Esophagus (tissue), 2 donors: ENCODE measurements around the gene XAB2. TPM values are rescaled to one million over a fixed set of nuclear protein-coding genes. Genes with fewer than 3 reads are reported as not detected.

Experiments
- H3K27ac ChIP-seq, 2 donors: one replicate each; pipeline ENCODE4 v1.5.1; 2013; ENCODE audit warnings: low read depth in 2 of 2, mild to moderate bottlenecking in 2 of 2, inconsistent platforms in 1 of 2, low read length in 1 of 2, moderate library complexity in 1 of 2
- H3K27me3 ChIP-seq, 2 donors: one replicate each; pipeline ENCODE4 v1.6.1; 2013; ENCODE audit warnings: low read length in 2 of 2, control low read depth in 1 of 2, mild to moderate bottlenecking in 1 of 2; ENCODE audit not compliant: insufficient read depth in 2 of 2, control insufficient read depth in 1 of 2
- H3K36me3 ChIP-seq, 2 donors: one replicate each; pipeline ENCODE4 v1.6.1; 2013; ENCODE audit warnings: low read length in 1 of 2; ENCODE audit not compliant: control insufficient read depth in 2 of 2, insufficient read depth in 2 of 2
- H3K4me1 ChIP-seq, 2 donors: one replicate each; pipeline ENCODE4 v1.6.1; 2013; ENCODE audit warnings: low read length in 1 of 2; ENCODE audit not compliant: control insufficient read depth in 2 of 2, insufficient read depth in 2 of 2
- H3K4me3 ChIP-seq, 2 donors: one replicate each; pipeline ENCODE4 v1.5.1; 2013; ENCODE audit warnings: low read length in 2 of 2, mild to moderate bottlenecking in 2 of 2, low read depth in 1 of 2, moderate library complexity in 1 of 2
- H3K9me3 ChIP-seq, 2 donors: one replicate each; pipeline ENCODE4 v1.6.1; 2013; ENCODE audit warnings: mild to moderate bottlenecking in 2 of 2, low read depth in 1 of 2, low read length in 1 of 2, moderate library complexity in 1 of 2; ENCODE audit not compliant: control insufficient read depth in 2 of 2, insufficient read depth in 1 of 2
- WGBS, 2 donors: extraction: QIAGEN DNeasy Blood & Tissue Kit; methylation state at CpG; one replicate each; pipeline ENCODE4 v1.1.7; 2013; 5-methylcytosine and 5-hydroxymethylcytosine counted together
- polyA plus RNA-seq, 2 donors: library from polyadenylated mRNA; stranded (reverse); fragments of 200-250 nt; gene quantifications; one replicate each; pipeline ENCODE4 v1.2.3, GENCODE V29; 2013
- donor health status: healthy with polysubstance abuse.
- donor health status: Bipolar disorder and iron deficiency.

Gene XAB2
- polyA plus RNA-seq, 2 donors, result 26.9 to 28.1 TPM

GRCh38 chr19:7636317-7636690 lies 7.0 kb upstream of the XAB2 start:
- 59 to 62% methylated on average over 16 of the region's 16 CpGs for WGBS, 2 donors
- H3K9me3 ChIP-seq, result no peaks in the 10 kb centered on the region
- H3K4me1 ChIP-seq, result peaks cover 0 to 13% of the 10 kb centered on the region in 2 donors
- H3K36me3 ChIP-seq, result peaks cover 0 to 24% of the 10 kb centered on the region in 2 donors
- peak overlapping the region in 1 of 2 donors; percentile 33 for H3K4me3 ChIP-seq
- H3K27me3 ChIP-seq, result no peaks in the 10 kb centered on the region
- H3K27ac ChIP-seq, result peak overlapping the region; percentile 38 to 51

- no peak overlapping the region for H3K4me3 ChIP-seq
- H3K36me3 ChIP-seq, result peaks cover 0 to 24% of the 10 kb centered on the region in 2 donors
- 48 to 49% methylated on average over 6 of the region's 6 CpGs for WGBS, 2 donors
Observed at GRCh38 chr19:7635670-7636069, 6.3 kb upstream of the XAB2 start.

GRCh38 chr19:7633698-7634097 lies 4.4 kb upstream of the XAB2 start, which contains the start of gene PCP2:
PCP2 (minus strand) TSS chr19:7633719; CDS start chr19:7633457, 262 bp downstream.
- Histone ChIP-seq H3K9me3 (no peaks in the 10 kb centered on the region), H3K36me3 (peaks cover 0 to 10% of the 10 kb centered on the region in 2 donors), H3K27me3 (no peaks in the 10 kb centered on the region), H3K4me3 (no peak within 1 kb of the TSS), H3K4me1 (peaks cover 3 to 12% of the 10 kb centered on the region in 2 donors), H3K27ac (no peak within 1 kb of the TSS)
- 13% methylated on average over 1 of the region's 2 CpGs; no CpG with 5 or more reads in 1 of the 2 donors for WGBS, 2 donors

More at GRCh38 chr19:7635670-7636069, 6.3 kb upstream of the XAB2 start:
- H3K4me1 ChIP-seq, result peaks cover under 1 to 15% of the 10 kb centered on the region in 2 donors
- H3K9me3 ChIP-seq, result no peaks in the 10 kb centered on the region
- no peaks in the 10 kb centered on the region for H3K27me3 ChIP-seq
- H3K27ac ChIP-seq, result no peak overlapping the region

- peaks cover 0 to 10% of the 10 kb centered on the region in 2 donors for H3K36me3 ChIP-seq
- no peak overlapping the region for H3K27ac ChIP-seq
- no peaks in the 10 kb centered on the region for H3K27me3 ChIP-seq
- peaks cover 6 to 22% of the 10 kb centered on the region in 2 donors for H3K4me1 ChIP-seq
- WGBS, 2 donors, result 91 to 93% methylated on average over 37 to 40 of the region's 40 CpGs
- no peak overlapping the region for H3K4me3 ChIP-seq
- no peaks in the 10 kb centered on the region for H3K9me3 ChIP-seq
Observed at GRCh38 chr19:7632340-7633203, 3.2 kb upstream of the XAB2 start.

- no peaks in the 10 kb centered on the region for H3K27me3 ChIP-seq
- no peak overlapping the region for H3K4me3 ChIP-seq
- WGBS, 2 donors, result 87 to 91% methylated on average over 12 of the region's 12 CpGs
- H3K36me3 ChIP-seq, result peaks cover 0 to 15% of the 10 kb centered on the region in 2 donors
- peaks cover 9 to 22% of the 10 kb centered on the region in 2 donors for H3K4me1 ChIP-seq
- no peaks in the 10 kb centered on the region for H3K9me3 ChIP-seq
- H3K27ac ChIP-seq, result no peak overlapping the region
Observed at GRCh38 chr19:7631577-7631976, 2.2 kb upstream of the XAB2 start.

GRCh38 chr19:7628589-7629311 lies 595 bp downstream of the XAB2 start:
- WGBS, 2 donors, result 4 to 5% methylated on average over 15 of the region's 15 CpGs
- no peaks in the 10 kb centered on the region for H3K27me3 ChIP-seq
- peaks cover 0 to 35% of the 10 kb centered on the region in 2 donors for H3K36me3 ChIP-seq
- H3K27ac ChIP-seq, result peak overlapping the region; percentile 67 to 84
- H3K9me3 ChIP-seq, result no peaks in the 10 kb centered on the region
- peaks cover 9 to 19% of the 10 kb centered on the region in 2 donors for H3K4me1 ChIP-seq
- peak overlapping the region; percentile 93 to 95 for H3K4me3 ChIP-seq

- H3K4me1 ChIP-seq, result peaks cover 9 to 22% of the 10 kb centered on the region in 2 donors
- H3K27ac ChIP-seq, result no peak overlapping the region
- WGBS, 2 donors, result 88 to 93% methylated on average over 24 of the region's 24 CpGs
- H3K36me3 ChIP-seq, result peaks cover 0 to 43% of the 10 kb centered on the region in 2 donors
- no peaks in the 10 kb centered on the region for H3K27me3 ChIP-seq
- H3K4me3 ChIP-seq, result no peak overlapping the region
- peaks cover 0 to 2% of the 10 kb centered on the region in 2 donors for H3K9me3 ChIP-seq
Observed at GRCh38 chr19:7627166-7627565, 2.2 kb downstream of the XAB2 start.

- Histone ChIP-seq H3K27me3 (no peaks in the 10 kb centered on the region), H3K36me3 (peaks cover 5 to 52% of the 10 kb centered on the region in 2 donors), H3K4me3 (no peak overlapping the region), H3K27ac (no peak overlapping the region), H3K4me1 (peaks cover 9 to 22% of the 10 kb centered on the region in 2 donors), H3K9me3 (peaks cover 0 to 2% of the 10 kb centered on the region in 2 donors)
- 96% methylated on average over 34 of the region's 34 CpGs for WGBS, 2 donors
Observed at GRCh38 chr19:7625763-7626372, 3.5 kb downstream of the XAB2 start.

- H3K27me3 ChIP-seq, result no peaks in the 10 kb centered on the region
- WGBS, 2 donors, result 90 to 93% methylated on average over 17 of the region's 17 CpGs
- peaks cover 10 to 62% of the 10 kb centered on the region in 2 donors for H3K36me3 ChIP-seq
- no peak overlapping the region for H3K4me3 ChIP-seq
- peaks cover 6 to 21% of the 10 kb centered on the region in 2 donors for H3K4me1 ChIP-seq
- no peak overlapping the region for H3K27ac ChIP-seq
- peaks cover 0 to 2% of the 10 kb centered on the region in 2 donors for H3K9me3 ChIP-seq
Observed at GRCh38 chr19:7624810-7625209, 4.5 kb downstream of the XAB2 start.
